ENCODE results near the gene TMSB4X.

GRCh38 chrX:13023979-13024378 lies 49.1 kb downstream of the TMSB4X start:
- TF ChIP-seq NR2C2 (CRISPR knock-in tag; IDR thresholded peaks at IDR 0.05) (no peak), CTCF (IDR thresholded peaks at IDR 0.05) (no peak), FOXK1 (CRISPR knock-in tag; IDR thresholded peaks at IDR 0.05) (no peak), EMX1 (CRISPR knock-in tag; IDR thresholded peaks at IDR 0.05) (no peak), ZBTB43 (CRISPR knock-in tag; IDR thresholded peaks at IDR 0.05) (no peak), ATF2 (CRISPR knock-in tag; IDR thresholded peaks at IDR 0.05; ENCODE audit: borderline replicate concordance, low read depth) (no peak), ZNF423 (CRISPR knock-in tag; IDR thresholded peaks at IDR 0.05) (no peak), KAT7 (CRISPR knock-in tag; IDR thresholded peaks at IDR 0.05; ENCODE audit: borderline replicate concordance) (no peak), SMAD4 (CRISPR knock-in tag; IDR thresholded peaks at IDR 0.05) (no peak), ATF3 (CRISPR knock-in tag; conservative IDR thresholded peaks at IDR 0.05) (no peak), USF2 (CRISPR knock-in tag; IDR thresholded peaks at IDR 0.05) (no peak), FOXJ3 (CRISPR knock-in tag; IDR thresholded peaks at IDR 0.05; ENCODE audit: borderline replicate concordance) (no peak), ESRRA (CRISPR knock-in tag; IDR thresholded peaks at IDR 0.05; ENCODE audit: borderline replicate concordance) (no peak)
